Muscle layer of colon (tissue), 2 donors: Measurements from ENCODE around the gene ANKS1A.

Experiments
- H3K27ac ChIP-seq: one replicate; pipeline ENCODE4 v1.7.0; 2013; ENCODE audit warnings: low read depth, mild to moderate bottlenecking, low read length, moderate library complexity
- H3K27me3 ChIP-seq, 2 donors: one replicate each; pipeline ENCODE4 v1.7.0; 2013; ENCODE audit warnings: low read length in 2 of 2, mild to moderate bottlenecking in 2 of 2; ENCODE audit not compliant: insufficient read depth in 2 of 2, control insufficient read depth in 1 of 2
- H3K36me3 ChIP-seq: one replicate; pipeline ENCODE4 v1.7.0; 2013; ENCODE audit warnings: mild to moderate bottlenecking, low read length; ENCODE audit not compliant: insufficient read depth
- H3K4me1 ChIP-seq: one replicate; pipeline ENCODE4 v1.7.0; 2013; ENCODE audit warnings: mild to moderate bottlenecking, low read length; ENCODE audit not compliant: insufficient read depth
- H3K4me3 ChIP-seq, 2 donors: one replicate each; pipeline ENCODE4 v1.7.0; 2013; ENCODE audit warnings: low read length in 2 of 2, low read depth in 1 of 2, mild to moderate bottlenecking in 1 of 2, moderate library complexity in 1 of 2
- H3K9ac ChIP-seq: one replicate; pipeline ENCODE4 v1.7.0; 2013; ENCODE audit warnings: low read length
- H3K9me3 ChIP-seq: one replicate; pipeline ENCODE4 v1.7.0; 2013; ENCODE audit warnings: mild to moderate bottlenecking, low read length
- donor health status: abdominal sarcoma.
- donor health status: Adenocarcinoma of cecum.

The ANKS1A gene

GRCh38 chr6:35026434-35027222 lies 137.6 kb downstream of the ANKS1A start:
- no peak overlapping the region for H3K27ac ChIP-seq
- no peaks in the 10 kb centered on the region for H3K27me3 ChIP-seq
- no peak overlapping the region for H3K4me3 ChIP-seq
- H3K9me3 ChIP-seq = no peaks in the 10 kb centered on the region
- H3K36me3 ChIP-seq = peaks cover 15% of the 10 kb centered on the region
- H3K9ac ChIP-seq = no peak overlapping the region
- peaks cover 79% of the 10 kb centered on the region for H3K4me1 ChIP-seq

GRCh38 chr6:35027807-35028206 lies 138.8 kb downstream of the ANKS1A start:
- no peaks in the 10 kb centered on the region for H3K9me3 ChIP-seq
- peaks cover 13% of the 10 kb centered on the region for H3K36me3 ChIP-seq
- peaks cover 79% of the 10 kb centered on the region for H3K4me1 ChIP-seq
- no peak overlapping the region for H3K9ac ChIP-seq
- no peak overlapping the region for H3K4me3 ChIP-seq
- no peaks in the 10 kb centered on the region for H3K27me3 ChIP-seq
- peak overlapping the region; percentile 68 for H3K27ac ChIP-seq

GRCh38 chr6:35028781-35029769 lies 140.0 kb downstream of the ANKS1A start:
- no peaks in the 10 kb centered on the region for H3K9me3 ChIP-seq
- peaks cover 81% of the 10 kb centered on the region for H3K4me1 ChIP-seq
- no peaks in the 10 kb centered on the region for H3K27me3 ChIP-seq
- H3K27ac ChIP-seq = peak overlapping the region; percentile 4
- peaks cover 19% of the 10 kb centered on the region for H3K36me3 ChIP-seq
- H3K9ac ChIP-seq = no peak overlapping the region
- H3K4me3 ChIP-seq = no peak overlapping the region

- Histone ChIP-seq H3K36me3 (peaks cover 21% of the 10 kb centered on the region), H3K9me3 (no peaks in the 10 kb centered on the region), H3K27me3 (no peaks in the 10 kb centered on the region), H3K9ac (no peak overlapping the region), H3K4me3 (no peak overlapping the region), H3K27ac (no peak overlapping the region), H3K4me1 (peaks cover 81% of the 10 kb centered on the region)
These were observed 141.0 kb downstream of the ANKS1A start for GRCh38 chr6:35030099-35030498.

GRCh38 chr6:35031611-35032529 lies 142.8 kb downstream of the ANKS1A start:
- Histone ChIP-seq H3K27ac (peak overlapping the region; percentile 30), H3K9me3 (no peaks in the 10 kb centered on the region), H3K9ac (no peak overlapping the region), H3K4me1 (peaks cover 80% of the 10 kb centered on the region), H3K4me3 (no peak overlapping the region), H3K27me3 (no peaks in the 10 kb centered on the region), H3K36me3 (peaks cover 21% of the 10 kb centered on the region)

- peaks cover 21% of the 10 kb centered on the region for H3K36me3 ChIP-seq
- no peaks in the 10 kb centered on the region for H3K27me3 ChIP-seq
- peaks cover 77% of the 10 kb centered on the region for H3K4me1 ChIP-seq
- peak overlapping the region; percentile 4 for H3K9ac ChIP-seq
- H3K27ac ChIP-seq = peak overlapping the region; percentile 50
- H3K4me3 ChIP-seq = peak overlapping the region in 1 of 2 donors; percentile 5
- no peaks in the 10 kb centered on the region for H3K9me3 ChIP-seq
These were observed 144.6 kb downstream of the ANKS1A start for GRCh38 chr6:35033683-35034082.

GRCh38 chr6:35034411-35035191 lies 145.5 kb downstream of the ANKS1A start:
- Histone ChIP-seq H3K27me3 (no peaks in the 10 kb centered on the region), H3K36me3 (peaks cover 24% of the 10 kb centered on the region), H3K27ac (peak overlapping the region; percentile 61), H3K4me1 (peaks cover 78% of the 10 kb centered on the region), H3K4me3 (no peak overlapping the region), H3K9ac (peak overlapping the region; percentile 4), H3K9me3 (no peaks in the 10 kb centered on the region)

GRCh38 chr6:35035481-35036030 lies 146.5 kb downstream of the ANKS1A start:
- peak overlapping the region; percentile 13 for H3K9ac ChIP-seq
- peaks cover 88% of the 10 kb centered on the region for H3K4me1 ChIP-seq
- peak overlapping the region; percentile 61 for H3K27ac ChIP-seq
- no peaks in the 10 kb centered on the region for H3K9me3 ChIP-seq
- peak overlapping the region in 1 of 2 donors; percentile 4 for H3K4me3 ChIP-seq
- H3K27me3 ChIP-seq = no peaks in the 10 kb centered on the region
- H3K36me3 ChIP-seq = peaks cover 32% of the 10 kb centered on the region

- Histone ChIP-seq H3K4me1 (peaks cover 89% of the 10 kb centered on the region), H3K27ac (peak overlapping the region; percentile 61), H3K9ac (peak overlapping the region; percentile 13)
These were observed 147.2 kb downstream of the ANKS1A start for GRCh38 chr6:35036059-35036827.

More at GRCh38 chr6:35036059-35036827, 147.2 kb downstream of the ANKS1A start:
- Histone ChIP-seq H3K4me3 (peak overlapping the region in 1 of 2 donors; percentile 4), H3K9me3 (no peaks in the 10 kb centered on the region), H3K36me3 (peaks cover 28% of the 10 kb centered on the region), H3K27me3 (no peaks in the 10 kb centered on the region)
